Cerebellar nuclear complex (tissue), 1 donor: ENCODE results near the gene SHISA7.
"Not testable (repeated sequence)": the region's sequence is repeated elsewhere in the genome, so short reads cannot be mapped to it uniquely, and the experiment has no call there.

Source experiments
- DNase-seq, 2 experiments: peaks; one replicate each; lab custom pipeline; 2025; lab: John Stamatoyannopoulos, UW

SHISA7 gene

DNA sequence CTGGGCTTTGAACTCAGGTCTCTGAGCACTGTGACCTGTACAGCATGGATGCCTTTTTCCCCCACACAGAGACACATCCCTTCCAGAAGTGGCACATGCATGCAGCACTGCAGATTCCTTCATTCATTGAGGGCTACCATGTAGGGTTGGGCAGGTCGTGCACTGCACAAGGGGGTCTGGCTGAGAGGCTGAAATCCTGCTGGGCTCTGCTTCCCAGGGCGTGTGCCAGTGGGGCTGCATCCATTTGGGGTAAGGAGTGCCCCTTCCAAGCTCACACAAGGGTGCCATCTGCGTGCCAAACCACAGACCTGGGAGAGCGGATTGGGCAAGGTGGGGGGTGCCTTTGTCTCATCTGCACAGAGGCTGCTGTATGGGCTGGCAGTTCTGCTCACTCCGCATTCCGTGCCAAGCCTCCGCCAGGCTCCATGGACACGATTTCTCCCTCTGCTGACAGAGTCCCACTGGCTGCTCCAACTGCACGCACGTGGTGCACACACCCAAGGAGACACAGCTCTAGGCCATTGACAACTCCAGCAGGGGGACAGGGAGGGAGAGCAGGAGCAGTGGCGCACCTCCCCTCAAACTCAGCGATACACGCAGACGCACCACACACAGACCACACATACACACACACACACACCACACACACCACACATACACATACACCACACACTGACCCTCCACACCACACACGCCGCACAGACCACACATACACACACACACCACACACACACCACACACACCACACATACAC lies 4.5 kb upstream of the SHISA7 start:
- no peak for DNase-seq

DNA sequence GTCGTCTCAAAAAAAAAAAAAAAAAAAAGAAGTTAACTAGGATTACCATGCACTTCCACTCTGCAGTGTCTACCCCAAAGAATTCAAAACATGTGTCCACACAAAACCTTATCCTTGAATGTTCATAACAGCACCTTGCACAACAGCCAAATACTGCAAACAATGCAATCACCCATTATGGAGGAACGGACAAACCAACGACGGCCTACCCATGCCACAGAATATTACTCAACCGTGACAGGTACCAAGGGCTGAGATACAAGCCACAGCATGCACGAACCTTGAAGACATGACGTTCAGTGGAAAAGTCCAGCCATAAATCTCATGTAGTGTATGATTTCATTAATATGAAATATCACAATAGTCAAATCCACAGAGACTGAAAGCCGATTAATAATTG lies 3.0 kb upstream of the SHISA7 start:
- no peak for DNase-seq

GRCh38 chr19:55444646-55445045 lies 1.5 kb upstream of the SHISA7 start:
- no peak for DNase-seq

DNA sequence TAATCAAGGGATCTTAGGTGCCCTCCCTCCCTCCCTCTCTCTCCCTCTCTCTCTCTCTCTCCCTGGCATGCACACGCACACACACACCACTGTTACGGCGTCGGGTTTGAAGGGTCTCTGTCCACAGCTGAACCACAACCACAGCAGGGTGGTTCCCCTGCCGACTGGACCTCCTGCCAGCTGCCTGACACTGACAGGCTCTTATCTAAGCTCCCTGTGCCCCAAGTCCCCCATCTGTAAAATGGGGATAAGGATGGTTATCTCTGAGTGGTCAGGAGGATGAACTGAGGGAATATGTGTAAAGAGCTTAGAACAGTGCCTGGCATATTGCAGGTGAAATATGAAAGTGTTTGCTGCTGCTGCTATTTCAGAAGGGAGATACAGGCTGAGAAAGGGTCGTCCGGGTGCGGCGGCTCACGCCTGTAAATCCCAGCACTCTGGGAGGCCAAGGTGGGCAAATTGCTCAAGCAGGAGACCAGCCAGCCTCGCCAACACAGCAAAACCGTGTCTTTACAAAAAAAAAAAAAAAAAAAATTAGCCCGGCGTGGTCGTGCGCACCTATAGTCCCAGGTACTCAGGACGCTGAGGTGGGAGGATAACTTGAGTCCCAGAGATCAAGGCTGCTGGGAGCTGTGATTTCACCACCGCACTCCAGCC lies 852 bp upstream of the SHISA7 start:
- no peak for DNase-seq

DNA sequence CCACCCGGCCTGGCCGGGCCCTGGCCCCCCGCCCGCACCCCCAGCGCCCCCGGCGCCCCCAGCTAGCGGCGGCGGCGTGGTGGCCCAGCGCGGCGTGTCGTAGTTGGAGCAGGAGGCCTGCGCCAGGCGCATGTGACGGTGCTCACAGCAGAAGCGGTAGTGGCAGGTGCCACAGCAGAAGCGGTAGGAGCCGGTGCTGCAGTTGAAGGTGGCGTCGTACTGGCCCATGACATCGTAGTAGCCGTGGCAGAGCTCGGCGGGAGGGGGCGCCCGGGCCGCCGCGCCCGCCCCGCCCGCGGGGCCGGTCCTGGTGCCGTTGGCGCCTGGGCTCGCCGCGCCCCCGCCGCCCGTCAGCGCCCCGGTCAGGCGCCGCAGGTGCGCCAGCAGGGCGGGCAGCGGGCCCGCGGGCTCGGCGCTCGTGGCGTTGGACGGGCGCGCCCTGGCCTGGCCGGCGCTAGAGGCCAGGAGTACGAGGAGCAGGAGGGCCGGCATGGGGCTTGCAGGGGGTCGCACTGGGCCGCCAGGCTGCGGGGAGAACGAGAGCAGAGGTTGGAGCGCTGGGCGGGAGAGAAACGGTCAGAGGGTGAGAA lies 633 bp downstream of the SHISA7 start:
- no peak for DNase-seq

- DNase-seq, result no peak
Measured at GRCh38 chr19:55441692-55442321, 1.3 kb downstream of the SHISA7 start.

GRCh38 chr19:55441319-55441691 lies 1.8 kb downstream of the SHISA7 start:
- DNase-seq, result no peak

- no peak for DNase-seq
Measured at GRCh38 chr19:55440411-55441105, 2.5 kb downstream of the SHISA7 start.

DNA sequence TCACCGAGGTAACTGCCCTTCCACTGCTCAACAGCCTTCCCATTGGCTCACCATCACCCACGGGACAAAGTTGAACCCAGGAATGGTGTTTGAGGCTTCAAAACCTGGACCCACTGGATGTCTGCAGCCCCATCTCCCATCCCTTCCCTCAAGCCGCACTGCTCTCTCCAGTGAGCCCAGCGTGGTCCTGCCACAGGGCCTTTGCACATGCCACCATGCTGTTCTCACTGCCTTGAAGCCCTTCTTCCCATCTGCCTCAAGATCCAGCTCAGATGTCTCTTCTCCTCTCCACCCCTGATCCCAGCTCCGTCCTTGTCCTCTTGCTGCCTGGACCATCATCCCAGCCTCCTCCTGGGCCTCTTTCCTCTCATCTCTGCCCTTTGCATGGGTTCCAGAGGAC lies 4.0 kb downstream of the SHISA7 start:
- no peak for DNase-seq

DNA sequence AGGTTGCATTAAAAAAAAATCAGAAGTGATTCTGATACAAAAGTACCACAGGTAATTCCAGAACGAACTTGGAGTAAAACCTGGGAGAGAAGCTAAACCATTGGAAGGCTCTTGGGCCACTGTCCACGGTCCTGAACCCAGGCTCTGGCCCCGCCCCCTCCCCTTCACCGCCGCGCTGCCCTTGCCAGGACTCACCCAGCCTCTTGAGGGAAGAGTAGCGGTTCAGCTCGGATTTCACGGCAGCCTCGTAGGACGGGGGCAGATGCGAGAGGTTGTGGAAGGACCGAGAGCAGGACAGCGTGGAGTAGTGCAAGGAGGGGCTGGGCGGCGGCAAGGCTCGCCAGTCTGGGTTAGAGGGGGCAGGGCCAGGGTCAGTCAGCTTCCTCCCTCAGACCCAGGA lies 5.7 kb downstream of the SHISA7 start:
- DNase-seq, result no peak

GRCh38 chr19:55436847-55437246 lies 6.3 kb downstream of the SHISA7 start:
- DNase-seq, result no peak

GRCh38 chr19:55435020-55435419 lies 8.1 kb downstream of the SHISA7 start:
- DNase-seq, result no peak

- DNase-seq, result no peak
Measured at GRCh38 chr19:55434356-55434919, 8.7 kb downstream of the SHISA7 start.

GRCh38 chr19:55433292-55433691 lies 9.8 kb downstream of the SHISA7 start:
- no peak for DNase-seq

DNA sequence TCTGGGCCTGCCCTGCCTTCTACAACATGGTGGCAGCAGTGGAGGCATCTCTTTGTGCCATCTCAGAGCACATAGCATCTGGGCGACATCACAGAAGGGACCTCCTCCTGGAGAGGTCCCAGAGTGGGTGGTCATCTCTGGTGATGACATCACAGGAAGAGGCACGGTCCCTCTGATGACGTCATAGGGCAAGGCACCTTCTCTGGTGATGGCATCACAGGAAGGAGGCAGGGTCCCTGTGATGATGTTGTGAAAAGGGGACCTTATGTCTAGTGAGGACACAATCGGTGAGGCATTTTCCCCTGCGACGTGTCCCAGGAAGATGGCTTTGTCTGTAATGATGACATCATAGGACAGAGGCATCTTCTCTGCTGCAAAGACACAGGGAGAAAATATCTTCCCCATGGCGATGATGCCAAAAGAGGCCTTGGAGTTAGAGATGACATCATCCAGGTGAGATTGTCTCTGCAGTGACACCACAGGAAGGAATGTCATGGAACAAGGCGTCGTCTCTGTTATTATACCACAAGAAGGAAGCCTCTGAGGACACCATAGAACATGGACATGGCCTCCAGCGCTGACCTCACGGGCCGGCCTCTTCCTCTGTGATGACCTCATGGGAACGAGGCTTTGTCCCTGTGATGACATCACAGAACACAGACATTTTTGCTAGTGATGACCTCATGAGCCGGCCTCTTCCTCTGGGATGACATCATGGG lies 10.7 kb downstream of the SHISA7 start:
- no peak for DNase-seq

- DNase-seq, result no peak
Measured at GRCh38 chr19:55431183-55431582, 11.9 kb downstream of the SHISA7 start.

GRCh38 chr19:55426042-55426441 lies 17.1 kb downstream of the SHISA7 start:
- no peak for DNase-seq

GRCh38 chr19:55424518-55424917 lies 18.6 kb downstream of the SHISA7 start:
- no peak for DNase-seq

- DNase-seq, result no peak
Measured at GRCh38 chr19:55423225-55424005, 19.7 kb downstream of the SHISA7 start.

DNA sequence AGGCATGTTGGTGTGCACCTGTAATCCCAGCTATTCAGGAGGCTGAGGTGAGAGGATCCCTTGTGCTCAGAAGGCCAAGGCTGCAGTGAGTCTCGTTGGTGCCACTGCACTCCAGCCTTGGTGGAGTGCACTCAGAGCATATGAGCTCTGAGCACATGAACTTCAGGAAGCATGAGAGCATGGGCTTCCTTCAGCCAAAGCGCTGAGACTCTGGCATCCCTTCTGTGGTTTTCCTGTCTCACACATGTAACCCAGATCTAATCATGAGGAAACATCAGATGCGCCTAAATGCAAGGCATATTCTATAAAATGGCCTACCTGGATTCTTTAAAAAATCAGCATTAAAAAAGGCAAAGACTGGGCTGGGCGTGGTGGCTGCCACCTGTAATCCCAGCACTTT lies 21.8 kb downstream of the SHISA7 start:
- not testable (repeated sequence) for DNase-seq
